Trophoblast cell (in vitro differentiated cells and primary cell): Measurements from ENCODE around the gene TPM2.
A peak's percentile ranks its signal among the peaks of the same experiment; 100 is the strongest.

Experiments used
- DNase-seq, 2 donors: peaks; one replicate each; pipeline ENCODE4 v3.0.0-alpha.2; 2016
- H2AFZ ChIP-seq: 2 replicates; pipeline ENCODE4 v1.6.1; 2013; ENCODE audit warnings: low read length, moderate library complexity, mild to moderate bottlenecking; ENCODE audit not compliant: insufficient read depth, poor library complexity
- H2AK5ac ChIP-seq: 2 replicates; pipeline ENCODE4 v1.6.1; 2013; ENCODE audit warnings: mild to moderate bottlenecking, low read length
- H2BK120ac ChIP-seq: 2 replicates; pipeline ENCODE4 v1.6.1; 2013; ENCODE audit warnings: low read length, mild to moderate bottlenecking, moderate library complexity; ENCODE audit not compliant: insufficient read depth, poor library complexity
- H2BK12ac ChIP-seq: 2 replicates; pipeline ENCODE4 v1.6.1; 2013; ENCODE audit warnings: mild to moderate bottlenecking, low read length, moderate library complexity
- H2BK5ac ChIP-seq: 2 replicates; pipeline ENCODE4 v1.6.1; 2013; ENCODE audit warnings: low read length, low read depth, moderate library complexity, mild to moderate bottlenecking; ENCODE audit not compliant: poor library complexity
- H3K14ac ChIP-seq: 2 replicates; pipeline ENCODE4 v1.6.1; 2013; ENCODE audit warnings: mild to moderate bottlenecking, low read length
- H3K18ac ChIP-seq: 2 replicates; pipeline ENCODE4 v1.6.1; 2013; ENCODE audit warnings: mild to moderate bottlenecking, low read length
- H3K23ac ChIP-seq: 2 replicates; pipeline ENCODE4 v1.6.1; 2013; ENCODE audit warnings: low read length
- H3K27ac ChIP-seq: 2 replicates; pipeline ENCODE4 v1.5.1; 2013; ENCODE audit warnings: low read depth, mild to moderate bottlenecking, inconsistent platforms, low read length, moderate library complexity
- H3K27me3 ChIP-seq: 2 replicates; pipeline ENCODE4 v1.6.1; 2013; ENCODE audit warnings: inconsistent platforms, mild to moderate bottlenecking, low read length, moderate library complexity; ENCODE audit not compliant: insufficient read depth
- H3K36me3 ChIP-seq, 2 experiments: 1 replicate in 1 of 2; 2 replicates in 1 of 2; pipeline ENCODE4 v1.6.1; 2013; ENCODE audit warnings: low read length in 2 of 2, mild to moderate bottlenecking in 2 of 2, moderate library complexity in 1 of 2; ENCODE audit not compliant: insufficient read depth in 2 of 2, control insufficient read depth in 1 of 2
- H3K4ac ChIP-seq: 2 replicates; pipeline ENCODE4 v1.6.1; 2013; ENCODE audit warnings: low read depth, mild to moderate bottlenecking, low read length, moderate library complexity
- H3K4me1 ChIP-seq, 2 experiments: 1 replicate in 1 of 2; 2 replicates in 1 of 2; pipeline ENCODE4 v1.6.1; 2013; ENCODE audit warnings: low read length in 2 of 2, mild to moderate bottlenecking in 2 of 2, moderate library complexity in 1 of 2; ENCODE audit not compliant: insufficient read depth in 2 of 2, control insufficient read depth in 1 of 2
- H3K4me2 ChIP-seq: 2 replicates; pipeline ENCODE4 v1.6.1; 2013; ENCODE audit warnings: inconsistent platforms, mild to moderate bottlenecking, low read length, moderate library complexity
- H3K4me3 ChIP-seq: 2 replicates; pipeline ENCODE4 v1.5.1; 2013; ENCODE audit warnings: mild to moderate bottlenecking, low read depth, low read length, inconsistent platforms
- H3K79me1 ChIP-seq: one replicate; pipeline ENCODE4 v1.6.1; 2013; ENCODE audit warnings: low read length
- H3K79me2 ChIP-seq: 2 replicates; pipeline ENCODE4 v1.6.1; 2013; ENCODE audit warnings: low read length, mild to moderate bottlenecking; ENCODE audit not compliant: control insufficient read depth, insufficient read depth, poor library complexity
- H3K9ac ChIP-seq: 2 replicates; pipeline ENCODE4 v1.6.1; 2013; ENCODE audit warnings: mild to moderate bottlenecking, low read length
- H3K9me3 ChIP-seq: 2 replicates; pipeline ENCODE4 v1.6.1; 2013; ENCODE audit warnings: low read depth, mild to moderate bottlenecking, control low read depth, inconsistent platforms, low read length; ENCODE audit not compliant: insufficient read depth
- H4K12ac ChIP-seq: 2 replicates; pipeline ENCODE4 v1.6.1; 2013; ENCODE audit warnings: low read depth, mild to moderate bottlenecking, low read length, moderate library complexity
- H4K8ac ChIP-seq: 2 replicates; pipeline ENCODE4 v1.6.1; 2013; ENCODE audit warnings: low read depth, mild to moderate bottlenecking, low read length, moderate library complexity
- H4K91ac ChIP-seq: one replicate; pipeline ENCODE4 v1.6.1; 2013; ENCODE audit warnings: low read depth, mild to moderate bottlenecking, low read length, moderate library complexity
- WGBS: extraction: QIAGEN DNeasy Blood & Tissue Kit; methylation state at CpG from one replicate; pipeline ENCODE4 v1.1.7; 2013; ENCODE audit warnings: missing lambda C conversion rate; ENCODE audit not compliant: insufficient read length, insufficient coverage; ENCODE audit errors: extremely low coverage; 5-methylcytosine and 5-hydroxymethylcytosine counted together

Gene TPM2

DNA sequence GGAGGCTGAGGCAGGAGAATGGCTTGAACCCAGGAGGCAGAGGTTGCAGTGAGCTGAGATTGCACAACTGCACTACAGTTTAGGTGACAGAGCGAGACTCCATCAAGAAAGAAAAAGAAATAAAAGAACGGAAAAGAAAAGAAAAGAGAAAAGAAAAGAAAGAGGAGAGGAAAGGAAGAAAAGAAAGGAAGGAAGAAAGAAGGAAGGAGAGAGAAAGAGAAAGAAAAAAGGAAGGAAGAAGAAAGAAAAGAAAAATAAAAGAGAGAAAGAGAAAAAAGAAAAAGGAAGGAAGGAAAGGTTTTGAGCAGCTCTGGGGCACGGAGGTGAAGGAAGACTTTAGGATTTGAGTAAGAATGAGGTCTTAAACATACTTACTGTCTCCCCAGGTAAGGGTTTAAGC lies 23.9 kb upstream of the TPM2 start:
- Histone ChIP-seq H2BK120ac (no peak overlapping the region), H3K23ac (no peak overlapping the region), H3K79me2 (no peaks in the 10 kb centered on the region), H3K27me3 (no peaks in the 10 kb centered on the region), H3K4ac (no peak overlapping the region), H2AFZ (no peak overlapping the region), H4K91ac (no peak overlapping the region), H3K14ac (no peak overlapping the region), H3K36me3 (peaks cover 68 to 77% of the 10 kb centered on the region in 2 experiments), H3K4me1 (no peaks in the 10 kb centered on the region), H3K4me3 (no peak overlapping the region), H4K12ac (no peak overlapping the region), H4K8ac (no peak overlapping the region), H3K9ac (no peak overlapping the region), H3K18ac (no peak overlapping the region), H2BK12ac (no peak overlapping the region), H2AK5ac (no peak overlapping the region), H3K9me3 (no peaks in the 10 kb centered on the region), H3K27ac (no peak overlapping the region), H3K4me2 (no peak overlapping the region), H2BK5ac (no peak overlapping the region), H3K79me1 (no peaks in the 10 kb centered on the region)
- DNase-seq = no peak
- no CpG with 5 or more reads among the region's 3 CpGs for WGBS

DNA sequence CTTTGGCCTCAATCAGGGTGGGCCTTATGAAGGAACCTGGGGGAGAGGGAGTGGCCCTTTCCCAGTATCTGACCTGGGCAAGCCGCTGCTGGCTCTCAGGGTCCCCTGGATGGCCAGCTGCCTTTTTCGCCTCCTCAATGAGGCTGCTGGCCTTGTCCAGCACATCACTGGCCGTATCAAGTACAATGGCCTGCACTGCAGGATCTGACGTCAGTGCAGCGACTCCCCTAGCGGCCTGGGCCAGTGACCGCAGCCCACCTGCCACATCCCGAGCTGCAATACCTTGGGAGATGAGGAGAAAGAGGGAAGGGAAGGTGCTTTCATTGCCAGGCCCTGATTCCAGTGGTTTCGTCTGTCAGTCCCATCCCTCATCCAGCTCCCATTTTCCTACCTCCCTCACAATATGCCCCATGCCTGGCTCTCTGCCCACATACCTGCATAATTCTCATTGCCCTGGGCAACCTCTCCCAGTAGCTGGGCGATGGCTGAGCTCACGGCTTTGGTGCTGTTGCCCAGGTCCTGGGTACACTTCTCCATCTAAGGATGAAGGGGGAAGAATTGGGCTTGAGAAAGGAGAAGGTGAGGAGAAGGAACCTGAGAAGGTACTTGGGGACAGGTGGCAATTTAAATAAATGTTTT lies 23.2 kb upstream of the TPM2 start:
- no peak overlapping the region for H3K27ac ChIP-seq
- no peak overlapping the region for H2AK5ac ChIP-seq
- no peaks in the 10 kb centered on the region for H3K27me3 ChIP-seq
- no peak for DNase-seq
- H3K23ac ChIP-seq = no peak overlapping the region
- no peak overlapping the region for H3K9ac ChIP-seq
- no peak overlapping the region for H3K14ac ChIP-seq
- H2BK5ac ChIP-seq = no peak overlapping the region
- no peak overlapping the region for H3K4me3 ChIP-seq
- H3K79me1 ChIP-seq = no peaks in the 10 kb centered on the region
- peaks cover 67 to 75% of the 10 kb centered on the region in 2 experiments for H3K36me3 ChIP-seq
- H2BK120ac ChIP-seq = no peak overlapping the region
- H4K91ac ChIP-seq = no peak overlapping the region
- H4K8ac ChIP-seq = no peak overlapping the region
- H3K4me1 ChIP-seq = no peaks in the 10 kb centered on the region
- no peak overlapping the region for H3K18ac ChIP-seq
- no CpG with 5 or more reads among the region's 11 CpGs for WGBS
- H4K12ac ChIP-seq = no peak overlapping the region
- H2BK12ac ChIP-seq = no peak overlapping the region
- no peaks in the 10 kb centered on the region for H3K9me3 ChIP-seq
- no peak overlapping the region for H3K4me2 ChIP-seq
- H3K4ac ChIP-seq = no peak overlapping the region
- H2AFZ ChIP-seq = no peak overlapping the region
- no peaks in the 10 kb centered on the region for H3K79me2 ChIP-seq

DNA sequence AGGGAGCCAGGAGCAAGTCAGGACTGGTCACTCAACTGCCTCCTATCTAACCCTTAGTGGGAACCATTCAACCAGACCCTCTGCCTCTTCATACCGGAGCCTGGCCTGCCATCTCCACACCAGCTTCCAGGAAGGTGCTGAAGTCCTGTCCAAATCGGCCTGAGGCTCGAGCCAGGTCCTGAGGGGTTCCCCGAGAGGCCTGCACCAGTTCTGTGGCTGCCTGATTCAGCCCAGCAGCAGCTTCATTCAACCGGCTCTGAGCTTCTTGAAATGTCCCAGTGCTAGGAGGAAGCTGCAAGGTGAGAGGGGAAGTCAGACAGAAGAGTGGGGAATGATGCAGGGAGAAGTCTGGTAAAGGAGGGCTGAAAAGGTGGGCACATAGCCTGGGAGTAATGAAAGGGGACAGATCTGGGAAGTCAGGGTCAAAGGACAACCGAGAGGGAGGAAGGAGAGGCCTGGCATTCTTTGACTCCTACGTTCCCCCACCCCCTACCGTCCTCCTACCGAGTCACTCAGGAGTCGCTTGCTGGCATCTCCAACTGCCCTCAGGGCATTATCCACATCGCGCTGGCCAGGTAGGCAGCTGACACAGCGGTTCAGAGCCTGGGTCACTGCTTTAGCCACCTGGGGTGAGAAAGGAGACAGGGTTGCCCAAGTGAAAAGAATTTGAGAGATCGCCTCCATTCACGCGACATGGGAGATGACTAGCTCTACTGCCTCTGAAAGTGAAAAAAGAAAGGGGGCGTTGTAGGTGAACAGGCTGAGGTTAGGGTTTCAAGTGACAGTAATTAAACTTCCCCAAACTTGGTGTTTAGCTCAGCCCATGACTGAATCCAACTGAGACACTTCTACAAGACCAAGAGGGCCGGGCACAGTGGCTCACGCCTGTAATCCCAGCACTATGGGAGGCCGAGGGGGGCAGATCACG lies 22.0 kb upstream of the TPM2 start:
- H3K9ac ChIP-seq = no peak overlapping the region
- H3K79me1 ChIP-seq = no peaks in the 10 kb centered on the region
- H3K27me3 ChIP-seq = no peaks in the 10 kb centered on the region
- no peak overlapping the region for H2BK5ac ChIP-seq
- peaks cover 66 to 75% of the 10 kb centered on the region in 2 experiments for H3K36me3 ChIP-seq
- H3K27ac ChIP-seq = no peak overlapping the region
- H3K18ac ChIP-seq = no peak overlapping the region
- no peaks in the 10 kb centered on the region for H3K79me2 ChIP-seq
- H3K9me3 ChIP-seq = no peaks in the 10 kb centered on the region
- H2AK5ac ChIP-seq = no peak overlapping the region
- WGBS = no CpG with 5 or more reads among the region's 21 CpGs
- H3K4me3 ChIP-seq = no peak overlapping the region
- H4K12ac ChIP-seq = no peak overlapping the region
- no peak overlapping the region for H3K4ac ChIP-seq
- DNase-seq = peak; percentile 77 to 85
- no peak overlapping the region for H2BK120ac ChIP-seq
- no peak overlapping the region for H3K14ac ChIP-seq
- H3K23ac ChIP-seq = no peak overlapping the region
- H3K4me1 ChIP-seq = no peaks in the 10 kb centered on the region
- H4K91ac ChIP-seq = no peak overlapping the region
- no peak overlapping the region for H3K4me2 ChIP-seq
- H4K8ac ChIP-seq = no peak overlapping the region
- no peak overlapping the region for H2AFZ ChIP-seq
- H2BK12ac ChIP-seq = no peak overlapping the region

DNA sequence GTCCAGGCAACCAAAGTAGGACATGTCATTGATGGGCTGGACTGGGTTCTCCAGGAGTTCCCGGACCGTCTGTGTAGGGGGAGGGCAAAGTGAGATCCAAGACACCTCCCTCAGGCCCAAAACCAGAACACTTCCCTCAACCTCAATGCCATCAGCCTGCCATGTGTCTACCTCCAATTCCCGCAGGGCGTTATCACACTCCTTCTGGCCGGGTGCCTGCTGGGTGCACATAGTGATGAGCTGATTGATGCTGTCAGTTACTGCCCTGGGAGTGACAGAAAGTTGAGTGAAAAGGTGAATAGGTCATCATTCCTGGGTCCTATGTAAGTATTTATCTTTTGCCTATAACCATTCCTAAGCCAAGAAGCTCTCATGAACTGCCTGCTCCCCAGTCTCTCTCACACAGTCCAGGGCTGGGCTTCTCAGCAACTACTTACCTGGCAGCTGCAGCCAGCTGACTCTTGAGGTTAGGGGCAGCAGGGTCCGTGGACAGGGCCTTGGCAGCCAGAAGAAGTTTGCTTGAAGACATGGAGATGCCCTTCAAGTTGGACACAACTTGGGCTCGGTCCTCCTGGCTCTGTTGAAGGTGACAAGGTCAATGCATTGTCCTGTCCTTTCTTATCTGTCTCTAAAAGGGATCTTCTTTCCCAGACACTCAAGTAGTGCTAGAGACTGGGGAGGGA lies 21.2 kb upstream of the TPM2 start:
- no peak overlapping the region for H2AK5ac ChIP-seq
- H3K27me3 ChIP-seq = no peaks in the 10 kb centered on the region
- no peak overlapping the region for H2AFZ ChIP-seq
- no peaks in the 10 kb centered on the region for H3K9me3 ChIP-seq
- H2BK120ac ChIP-seq = no peak overlapping the region
- H3K23ac ChIP-seq = no peak overlapping the region
- no peak overlapping the region for H3K4ac ChIP-seq
- DNase-seq = no peak
- H3K79me2 ChIP-seq = no peaks in the 10 kb centered on the region
- no peak overlapping the region for H3K18ac ChIP-seq
- H3K4me1 ChIP-seq = no peaks in the 10 kb centered on the region
- no peak overlapping the region for H4K91ac ChIP-seq
- H3K79me1 ChIP-seq = no peaks in the 10 kb centered on the region
- H3K4me2 ChIP-seq = no peak overlapping the region
- H4K12ac ChIP-seq = no peak overlapping the region
- WGBS = no CpG with 5 or more reads among the region's 7 CpGs
- H3K9ac ChIP-seq = no peak overlapping the region
- no peak overlapping the region for H3K14ac ChIP-seq
- no peak overlapping the region for H4K8ac ChIP-seq
- H3K27ac ChIP-seq = no peak overlapping the region
- H3K36me3 ChIP-seq = peaks cover 70 to 76% of the 10 kb centered on the region in 2 experiments
- no peak overlapping the region for H3K4me3 ChIP-seq
- H2BK12ac ChIP-seq = no peak overlapping the region
- no peak overlapping the region for H2BK5ac ChIP-seq
